GM04503 (cell line): ENCODE results near the gene PUDP.
"Not testable (repeated sequence)": the region's sequence is repeated elsewhere in the genome, so short reads cannot be mapped to it uniquely, and the experiment has no call there.

Source experiments
- DNase-seq: peaks from one replicate; pipeline ENCODE4 v3.0.0-alpha.2; 2012; ENCODE audit warnings: low read depth

PUDP gene

GRCh38 chrX:7109049-7109531, 38.9 kb downstream of the PUDP start:
- no peak for DNase-seq

GRCh38 chrX:7108030-7108429, 39.9 kb downstream of the PUDP start:
- no peak for DNase-seq

- no peak for DNase-seq
Measured at GRCh38 chrX:7106649-7107048, 41.3 kb downstream of the PUDP start.

- DNase-seq = no peak
Measured at GRCh38 chrX:7102119-7102518, 45.8 kb downstream of the PUDP start.

GRCh38 chrX:7100022-7100421, 47.9 kb downstream of the PUDP start:
- DNase-seq = no peak

- DNase-seq = not testable (repeated sequence)
Measured at GRCh38 chrX:7095657-7096056, 52.3 kb downstream of the PUDP start.

- DNase-seq = no peak
Measured at GRCh38 chrX:7093305-7093704, 54.6 kb downstream of the PUDP start.

- DNase-seq = no peak
Measured at GRCh38 chrX:7092543-7092942, 55.4 kb downstream of the PUDP start.

GRCh38 chrX:7091923-7092322, 56.0 kb downstream of the PUDP start:
- DNase-seq = no peak

GRCh38 chrX:7090641-7091040, 57.3 kb downstream of the PUDP start:
- no peak for DNase-seq

GRCh38 chrX:7088968-7089615, 58.9 kb downstream of the PUDP start:
- DNase-seq = no peak

- no peak for DNase-seq
Measured at GRCh38 chrX:7086384-7086783, 61.6 kb downstream of the PUDP start.

- no peak for DNase-seq
Measured at GRCh38 chrX:7085879-7086278, 62.1 kb downstream of the PUDP start.

GRCh38 chrX:7084841-7085240, 63.1 kb downstream of the PUDP start:
- no peak for DNase-seq

GRCh38 chrX:7083468-7084396, 64.2 kb downstream of the PUDP start:
- DNase-seq = peak; percentile 83

GRCh38 chrX:7083021-7083420, 64.9 kb downstream of the PUDP start:
- no peak for DNase-seq

- no peak for DNase-seq
Measured at GRCh38 chrX:7082556-7082955, 65.4 kb downstream of the PUDP start.

GRCh38 chrX:7077241-7078230, 70.4 kb downstream of the PUDP start:
- DNase-seq = no peak

- DNase-seq = no peak
Measured at GRCh38 chrX:7076245-7076661, 71.7 kb downstream of the PUDP start.

GRCh38 chrX:7074908-7075204, 73.1 kb downstream of the PUDP start:
- no peak for DNase-seq

GRCh38 chrX:7074148-7074907, 73.6 kb downstream of the PUDP start:
- no peak for DNase-seq
